ENCODE results near the gene LY86.

- TF ChIP-seq ZNF616 (CRISPR knock-in tag; IDR thresholded peaks at IDR 0.05; ENCODE audit: low read depth) (no peak), CTCF (CRISPR knock-in tag; IDR thresholded peaks at IDR 0.05) (no peak), BCLAF1 (IDR thresholded peaks at IDR 0.05) (no peak), HNF1A (IDR thresholded peaks at IDR 0.05; ENCODE audit: low read depth) (no peak), HNF1A (CRISPR knock-in tag; IDR thresholded peaks at IDR 0.05; ENCODE audit: borderline replicate concordance) (no peak), EZH2 (conservative IDR thresholded peaks at IDR 0.05; ENCODE audit: low read depth, low read length) (no peak), MTA3 (CRISPR knock-in tag; IDR thresholded peaks at IDR 0.05) (no peak)
These were observed 46.2 kb downstream of the LY86 start for GRCh38 chr6:6634735-6635075.
